Panc1 (cell line): ENCODE results near the gene ACSS1. TPM values are rescaled to one million over a fixed set of nuclear protein-coding genes. Genes with fewer than 3 reads are reported as not detected.

Experiments used
- ATAC-seq: fragments of 200-7000 bp; cut with Tn5 transposase; 2 replicates; pipeline ENCODE4 v1.9.1; 2020; ENCODE audit warnings: mild to moderate bottlenecking, moderate library complexity
- BruUV-seq: library from RNA; stranded (reverse); fragments of 400-500 nt; replicated peaks from 2 replicates; lab custom pipeline; 2021; lab: Mats Ljungman, UMichigan
- CTCF ChIA-PET: fragments of 300-600 bp; sonication (Branson Sonifier 250); formaldehyde crosslinking; loops from one replicate; lab custom pipeline; 2022; ENCODE audit warnings: antibody characterized with exemption; lab: Charles Lee
- POLR2A ChIA-PET: fragments of 300-600 bp; sonication (Branson Sonifier 250); formaldehyde crosslinking; loops from one replicate; lab custom pipeline; 2022; ENCODE audit warnings: antibody characterized with exemption; lab: Charles Lee
- DNase-seq: peaks from one replicate; pipeline ENCODE4 v3.0.0-alpha.2; 2010; ENCODE audit warnings: low read depth, low spot score
- H3K27ac ChIP-seq: 2 replicates; pipeline ENCODE4 v1.5.1; 2011; ENCODE audit warnings: mild to moderate bottlenecking, low read length, inconsistent platforms
- H3K27me3 ChIP-seq: fragments of 200-500 bp; sonication (Bioruptor generic); 2 replicates; pipeline ENCODE4 v1.6.0; 2014; ENCODE audit warnings: low read length, inconsistent platforms; ENCODE audit not compliant: control insufficient read depth, insufficient read depth
- H3K36me3 ChIP-seq: fragments of 200-500 bp; sonication (Bioruptor generic); 2 replicates; pipeline ENCODE4 v1.5.1; 2014; ENCODE audit warnings: inconsistent platforms, mild to moderate bottlenecking, low read length, moderate library complexity; ENCODE audit not compliant: control insufficient read depth, insufficient read depth
- H3K4me1 ChIP-seq: 2 replicates; pipeline ENCODE4 v1.5.1; 2011; ENCODE audit warnings: inconsistent platforms, mild to moderate bottlenecking, low read length, moderate library complexity; ENCODE audit not compliant: control insufficient read depth, insufficient read depth
- H3K4me3 ChIP-seq, 2 experiments: 2 replicates each; pipeline ENCODE4 v1.5.1; 2011 to 2012; ENCODE audit warnings: low read depth in 2 of 2, low read length in 2 of 2, mild to moderate bottlenecking in 2 of 2, inconsistent platforms in 1 of 2, moderate library complexity in 1 of 2
- H3K9me3 ChIP-seq: fragments of 200-500 bp; sonication (Bioruptor generic); 2 replicates; pipeline ENCODE4 v1.5.1; 2014; ENCODE audit warnings: low read depth, mild to moderate bottlenecking, inconsistent platforms, low read length, moderate library complexity; ENCODE audit not compliant: control insufficient read depth, insufficient read depth
- CTCF ChIP-seq: fragments of 450-650 bp; IDR thresholded peaks from 2 replicates; pipeline ENCODE4 v1.5.1; 2017; ENCODE audit warnings: mild to moderate bottlenecking
- POLR2AphosphoS5 ChIP-seq: IDR thresholded peaks from 2 replicates; pipeline ENCODE4 v1.6.1; 2012; ENCODE audit warnings: mild to moderate bottlenecking, low read depth, low read length, moderate library complexity
- REST ChIP-seq, 2 experiments: IDR thresholded peaks; 2 replicates each; pipeline ENCODE4 v1.6.1; 2011 to 2012; ENCODE audit warnings: low read depth in 2 of 2, control low read depth in 1 of 2, low read length in 1 of 2, mild to moderate bottlenecking in 1 of 2, moderate library complexity in 1 of 2; ENCODE audit not compliant: insufficient read depth in 1 of 2
- SIN3A ChIP-seq: IDR thresholded peaks from 2 replicates; pipeline ENCODE4 v1.6.1; 2012; ENCODE audit warnings: low read depth, mild to moderate bottlenecking, low read length, moderate library complexity, borderline replicate concordance; ENCODE audit not compliant: insufficient read depth
- TCF7L2 ChIP-seq: IDR thresholded peaks from 2 replicates; pipeline ENCODE4 v1.6.1; 2011; ENCODE audit warnings: mild to moderate bottlenecking, low read depth, low read length, inconsistent platforms
- in situ Hi-C: cut with HindIII; loops from 2 replicates; pipeline ENCODE4 v1.10.0; 2016; ENCODE audit warnings: low sequenced_read_pairs, low pct_unique_long_range_greater_than_20kb
- intact Hi-C: fragments of 100-400 bp; cut with micrococcal nuclease; formaldehyde crosslinking; loops from one replicate; pipeline ENCODE4 v1.10.0; 2022; ENCODE audit not compliant: unreplicated experiment
- total RNA-seq: library from RNA; stranded (reverse); gene quantifications from one replicate; pipeline ENCODE4 v1.2.1, GENCODE V29; 2021; ENCODE audit not compliant: unreplicated experiment

Gene ACSS1
- total RNA-seq, 1 experiment from 2014 or later, result 32.2 TPM

- ChIA-PET CTCF (interaction anchor here (1.7 to 1.9 kb wide), 2 partner anchors 66 to 117 kb away, joined by 3 to 5 read pairs; no protein-coding TSS in a partner anchor), POLR2A (no interaction called here)
- BruUV-seq, result no TSS peak
- ATAC-seq (no peak), DNase-seq (no peak)
- no peaks in the 10 kb centered on the region for H3K9me3 ChIP-seq
- no peak overlapping the region for H3K4me3 ChIP-seq
- intact Hi-C loops (no loop called here), in situ Hi-C loops (no loop called here)
- H3K27ac ChIP-seq, result no peak overlapping the region
- TF ChIP-seq TCF7L2 (no peak), CTCF (no peak), SIN3A (no peak), POLR2AphosphoS5 (no peak), REST (IDR thresholded peaks at IDR 0.05; ENCODE audit: insufficient read depth in 1 of 2, low read depth in 2 of 2, low read length in 1 of 2) (no peak)
- peaks cover 20% of the 10 kb centered on the region for H3K4me1 ChIP-seq
- H3K27me3 ChIP-seq, result no peaks in the 10 kb centered on the region
- no peaks in the 10 kb centered on the region for H3K36me3 ChIP-seq
Measured at GRCh38 chr20:25061821-25062530, 4.0 kb upstream of the ACSS1 start.

GRCh38 chr20:25061103-25061799 is 3.3 kb upstream of the ACSS1 start:
- Histone ChIP-seq H3K9me3 (no peaks in the 10 kb centered on the region), H3K27me3 (no peaks in the 10 kb centered on the region), H3K36me3 (no peaks in the 10 kb centered on the region), H3K4me1 (peaks cover 21% of the 10 kb centered on the region), H3K27ac (no peak overlapping the region), H3K4me3 (no peak overlapping the region)
- ChIA-PET CTCF (no interaction called here), POLR2A (no interaction called here)
- no peak for DNase-seq
- intact Hi-C loops, result no loop called here
- no peak for ATAC-seq
- BruUV-seq, result no TSS peak
- TF ChIP-seq TCF7L2 (no peak), POLR2AphosphoS5 (no peak), REST (IDR thresholded peaks at IDR 0.05; ENCODE audit: insufficient read depth in 1 of 2, low read depth in 2 of 2, low read length in 1 of 2) (no peak), CTCF (no peak), SIN3A (no peak)
- in situ Hi-C loops, result no loop called here
